Mesendoderm (in vitro differentiated cells): ENCODE results near the gene MTNR1A.

Experiments
- DNase-seq: peaks from one replicate; pipeline ENCODE4 v3.0.0; 2013
- H2AK5ac ChIP-seq: 2 replicates; pipeline ENCODE4 v1.6.1; 2013; ENCODE audit warnings: low read length, inconsistent platforms
- H2BK120ac ChIP-seq: 2 replicates; pipeline ENCODE4 v1.6.1; 2013; ENCODE audit warnings: low read depth, mild to moderate bottlenecking, low read length, moderate library complexity, mixed read lengths
- H2BK15ac ChIP-seq: replicated peaks from 2 replicates; pipeline ENCODE4 v1.6.1; 2013; ENCODE audit warnings: low read depth, mild to moderate bottlenecking, moderate library complexity
- H2BK5ac ChIP-seq: 2 replicates; pipeline ENCODE4 v1.6.1; 2013; ENCODE audit warnings: low read length, inconsistent platforms
- H3K18ac ChIP-seq: 2 replicates; pipeline ENCODE4 v1.6.1; 2013; ENCODE audit warnings: mild to moderate bottlenecking, low read length, mixed read lengths
- H3K23ac ChIP-seq: one replicate; pipeline ENCODE4 v1.6.1; 2013; ENCODE audit warnings: low read length
- H3K27ac ChIP-seq: 2 replicates; pipeline ENCODE4 v1.5.1; 2013; ENCODE audit warnings: low read depth, mild to moderate bottlenecking, inconsistent platforms, low read length, moderate library complexity
- H3K27me3 ChIP-seq: 2 replicates; pipeline ENCODE4 v1.6.1; 2013; ENCODE audit warnings: low read length, control low read depth, mild to moderate bottlenecking, inconsistent platforms; ENCODE audit not compliant: insufficient read depth, poor library complexity
- H3K36me3 ChIP-seq: 2 replicates; pipeline ENCODE4 v1.6.1; 2013; ENCODE audit warnings: low read length, inconsistent platforms; ENCODE audit not compliant: control insufficient read depth, insufficient read depth
- H3K4ac ChIP-seq: one replicate; pipeline ENCODE4 v1.6.1; 2013; ENCODE audit warnings: low read depth, mild to moderate bottlenecking, low read length, moderate library complexity
- H3K4me1 ChIP-seq: 2 replicates; pipeline ENCODE4 v1.6.1; 2013; ENCODE audit warnings: low read depth, low read length, inconsistent platforms; ENCODE audit not compliant: control insufficient read depth
- H3K4me2 ChIP-seq: 2 replicates; pipeline ENCODE4 v1.6.1; 2013; ENCODE audit warnings: low read length
- H3K4me3 ChIP-seq: 2 replicates; pipeline ENCODE4 v1.5.1; 2013; ENCODE audit warnings: mild to moderate bottlenecking, low read length
- H3K56ac ChIP-seq: one replicate; pipeline ENCODE4 v1.6.1; 2013; ENCODE audit warnings: low read length
- H3K79me1 ChIP-seq: 2 replicates; pipeline ENCODE4 v1.6.1; 2013; ENCODE audit warnings: low read length, inconsistent platforms
- H3K79me2 ChIP-seq: 2 replicates; pipeline ENCODE4 v1.6.1; 2013; ENCODE audit warnings: mild to moderate bottlenecking, low read length; ENCODE audit not compliant: control insufficient read depth, insufficient read depth
- H3K9ac ChIP-seq: 2 replicates; pipeline ENCODE4 v1.6.1; 2013; ENCODE audit warnings: low read length, inconsistent platforms
- H4K5ac ChIP-seq: one replicate; pipeline ENCODE4 v1.6.1; 2013; ENCODE audit warnings: low read length
- H4K8ac ChIP-seq: one replicate; pipeline ENCODE4 v1.6.1; 2013; ENCODE audit warnings: low read depth, mild to moderate bottlenecking, control low read depth, low read length, moderate library complexity
- WGBS: extraction: QIAGEN DNeasy Blood & Tissue Kit; methylation state at CpG from one replicate; pipeline ENCODE4 v1.1.7; 2013; ENCODE audit warnings: low lambda C conversion rate, missing lambda C conversion rate; ENCODE audit not compliant: insufficient coverage; ENCODE audit errors: extremely low coverage; 5-methylcytosine and 5-hydroxymethylcytosine counted together

The MTNR1A gene

GRCh38 chr4:186596850-186597390, 41.6 kb upstream of the MTNR1A start:
- H2BK120ac ChIP-seq = no peak overlapping the region
- H3K4me1 ChIP-seq = no peaks in the 10 kb centered on the region
- H3K4me2 ChIP-seq = no peak overlapping the region
- H3K27ac ChIP-seq = no peak overlapping the region
- peaks cover 5% of the 10 kb centered on the region for H3K36me3 ChIP-seq
- no CpG with 5 or more reads among the region's 23 CpGs for WGBS
- H4K5ac ChIP-seq = no peak overlapping the region
- H3K9ac ChIP-seq = no peak overlapping the region
- H3K4ac ChIP-seq = no peak overlapping the region
- H3K27me3 ChIP-seq = no peaks in the 10 kb centered on the region
- no peaks in the 10 kb centered on the region for H3K79me1 ChIP-seq
- H3K23ac ChIP-seq = no peak overlapping the region
- no peak overlapping the region for H3K18ac ChIP-seq
- H2AK5ac ChIP-seq = no peak overlapping the region
- H4K8ac ChIP-seq = no peak overlapping the region
- no peaks in the 10 kb centered on the region for H3K79me2 ChIP-seq
- no peak overlapping the region for H3K4me3 ChIP-seq
- H2BK15ac ChIP-seq = no peak overlapping the region
- DNase-seq = no peak
- H3K56ac ChIP-seq = no peak overlapping the region
- no peak overlapping the region for H2BK5ac ChIP-seq

GRCh38 chr4:186596346-186596745, 41.0 kb upstream of the MTNR1A start:
- no peak overlapping the region for H3K4me3 ChIP-seq
- no peak overlapping the region for H3K27ac ChIP-seq
- H3K9ac ChIP-seq = no peak overlapping the region
- no peak overlapping the region for H3K23ac ChIP-seq
- H3K36me3 ChIP-seq = peaks cover 5% of the 10 kb centered on the region
- H3K79me1 ChIP-seq = no peaks in the 10 kb centered on the region
- no peak overlapping the region for H2BK120ac ChIP-seq
- no peak overlapping the region for H3K4ac ChIP-seq
- H4K5ac ChIP-seq = no peak overlapping the region
- H3K4me2 ChIP-seq = no peak overlapping the region
- H3K79me2 ChIP-seq = no peaks in the 10 kb centered on the region
- H2BK5ac ChIP-seq = no peak overlapping the region
- H3K18ac ChIP-seq = no peak overlapping the region
- WGBS = no CpG with 5 or more reads among the region's 12 CpGs
- no peak overlapping the region for H4K8ac ChIP-seq
- H3K27me3 ChIP-seq = no peaks in the 10 kb centered on the region
- DNase-seq = no peak
- no peak overlapping the region for H2BK15ac ChIP-seq
- H3K56ac ChIP-seq = no peak overlapping the region
- H2AK5ac ChIP-seq = no peak overlapping the region
- H3K4me1 ChIP-seq = no peaks in the 10 kb centered on the region

GRCh38 chr4:186593587-186593973, 38.2 kb upstream of the MTNR1A start:
- no peak overlapping the region for H3K18ac ChIP-seq
- H3K27me3 ChIP-seq = no peaks in the 10 kb centered on the region
- no peak overlapping the region for H3K4ac ChIP-seq
- no peak overlapping the region for H2BK120ac ChIP-seq
- H3K79me1 ChIP-seq = no peaks in the 10 kb centered on the region
- peaks cover 3% of the 10 kb centered on the region for H3K36me3 ChIP-seq
- no peak overlapping the region for H2BK5ac ChIP-seq
- no CpG with 5 or more reads among the region's 7 CpGs for WGBS
- H3K4me2 ChIP-seq = no peak overlapping the region
- no peak overlapping the region for H2BK15ac ChIP-seq
- peak; percentile 17 for DNase-seq
- no peak overlapping the region for H3K23ac ChIP-seq
- H3K79me2 ChIP-seq = no peaks in the 10 kb centered on the region
- no peak overlapping the region for H4K5ac ChIP-seq
- no peaks in the 10 kb centered on the region for H3K4me1 ChIP-seq
- H3K4me3 ChIP-seq = no peak overlapping the region
- H3K9ac ChIP-seq = no peak overlapping the region
- no peak overlapping the region for H3K27ac ChIP-seq
- no peak overlapping the region for H4K8ac ChIP-seq
- H2AK5ac ChIP-seq = no peak overlapping the region
- no peak overlapping the region for H3K56ac ChIP-seq

- no peak overlapping the region for H3K4me2 ChIP-seq
- no peak overlapping the region for H3K56ac ChIP-seq
- no peak overlapping the region for H2AK5ac ChIP-seq
- no peak overlapping the region for H3K27ac ChIP-seq
- H2BK120ac ChIP-seq = no peak overlapping the region
- no peak overlapping the region for H3K23ac ChIP-seq
- no peak overlapping the region for H2BK5ac ChIP-seq
- no peak overlapping the region for H3K9ac ChIP-seq
- no peak overlapping the region for H2BK15ac ChIP-seq
- no peak overlapping the region for H3K4me3 ChIP-seq
- no peak overlapping the region for H4K8ac ChIP-seq
- H4K5ac ChIP-seq = no peak overlapping the region
- H3K27me3 ChIP-seq = no peaks in the 10 kb centered on the region
- no peaks in the 10 kb centered on the region for H3K79me2 ChIP-seq
- no peaks in the 10 kb centered on the region for H3K79me1 ChIP-seq
- no CpG with 5 or more reads among the region's 13 CpGs for WGBS
- no peak for DNase-seq
- no peak overlapping the region for H3K4ac ChIP-seq
- no peaks in the 10 kb centered on the region for H3K4me1 ChIP-seq
- peaks cover 3% of the 10 kb centered on the region for H3K36me3 ChIP-seq
- no peak overlapping the region for H3K18ac ChIP-seq
These were observed 37.7 kb upstream of the MTNR1A start for GRCh38 chr4:186592966-186593586.

- Histone ChIP-seq H3K79me1 (no peaks in the 10 kb centered on the region), H3K18ac (no peak overlapping the region), H3K4me1 (no peaks in the 10 kb centered on the region), H3K36me3 (peaks cover 3% of the 10 kb centered on the region), H2BK120ac (no peak overlapping the region), H3K9ac (no peak overlapping the region), H3K79me2 (no peaks in the 10 kb centered on the region), H4K5ac (no peak overlapping the region), H3K4ac (no peak overlapping the region), H3K27ac (no peak overlapping the region), H2AK5ac (no peak overlapping the region), H2BK15ac (no peak overlapping the region), H3K27me3 (no peaks in the 10 kb centered on the region), H3K4me3 (no peak overlapping the region), H2BK5ac (no peak overlapping the region), H3K23ac (no peak overlapping the region), H3K4me2 (no peak overlapping the region), H3K56ac (no peak overlapping the region), H4K8ac (no peak overlapping the region)
- no CpG with 5 or more reads among the region's 8 CpGs for WGBS
- DNase-seq = no peak
These were observed 37.1 kb upstream of the MTNR1A start for GRCh38 chr4:186592445-186592844.

- Histone ChIP-seq H3K27ac (no peak overlapping the region), H4K8ac (no peak overlapping the region), H3K27me3 (no peaks in the 10 kb centered on the region), H3K4me3 (no peak overlapping the region), H2BK5ac (no peak overlapping the region), H3K4me2 (no peak overlapping the region), H3K4me1 (no peaks in the 10 kb centered on the region), H2BK120ac (no peak overlapping the region), H3K79me1 (no peaks in the 10 kb centered on the region), H3K9ac (no peak overlapping the region), H4K5ac (no peak overlapping the region), H3K56ac (no peak overlapping the region), H2BK15ac (no peak overlapping the region), H3K4ac (no peak overlapping the region), H3K23ac (no peak overlapping the region), H3K18ac (no peak overlapping the region), H2AK5ac (no peak overlapping the region), H3K36me3 (no peaks in the 10 kb centered on the region), H3K79me2 (no peaks in the 10 kb centered on the region)
- DNase-seq = no peak
- WGBS = no CpG with 5 or more reads among the region's 6 CpGs
These were observed 36.3 kb upstream of the MTNR1A start for GRCh38 chr4:186591651-186592050.
